Hepatocyte (in vitro differentiated cells): ENCODE results near the gene HSPA13. TPM values are rescaled to one million over a fixed set of nuclear protein-coding genes. Genes with fewer than 3 reads are reported as not detected.

Experiments
- DNase-seq: peaks from one replicate; pipeline ENCODE4 v3.0.0-alpha.2; 2016; ENCODE audit warnings: low spot score
- H2AFZ ChIP-seq: fragments of 200-600 bp; sonication (generic); 2 replicates; pipeline ENCODE4 v1.6.0; 2016; ENCODE audit warnings: antibody characterized with exemption, mild to moderate bottlenecking
- H3K27ac ChIP-seq: fragments of 200-600 bp; sonication (generic); 2 replicates; pipeline ENCODE4 v1.5.1; 2016; ENCODE audit warnings: mild to moderate bottlenecking
- H3K27me3 ChIP-seq: fragments of 200-600 bp; sonication (generic); 2 replicates; pipeline ENCODE4 v1.6.1; 2016
- H3K36me3 ChIP-seq: fragments of 200-600 bp; sonication (generic); replicated peaks from 2 replicates; pipeline ENCODE4 v1.5.1; 2016; ENCODE audit warnings: low read depth; ENCODE audit not compliant: insufficient read depth
- H3K4me1 ChIP-seq: fragments of 200-600 bp; sonication (generic); 2 replicates; pipeline ENCODE4 v1.5.1; 2016; ENCODE audit warnings: mild to moderate bottlenecking, moderate library complexity; ENCODE audit not compliant: insufficient read depth
- H3K4me2 ChIP-seq: fragments of 200-600 bp; sonication (generic); 2 replicates; pipeline ENCODE4 v1.6.0; 2016
- H3K4me3 ChIP-seq: fragments of 200-600 bp; sonication (generic); 2 replicates; pipeline ENCODE4 v1.5.1; 2016; ENCODE audit warnings: mild to moderate bottlenecking
- H3K79me2 ChIP-seq: fragments of 200-600 bp; sonication (generic); 2 replicates; pipeline ENCODE4 v1.6.0; 2017; ENCODE audit warnings: mild to moderate bottlenecking
- H3K9me2 ChIP-seq: fragments of 200-600 bp; sonication (generic); replicated peaks from 2 replicates; pipeline ENCODE4 v1.6.0; 2017; ENCODE audit warnings: mild to moderate bottlenecking; ENCODE audit not compliant: insufficient read depth
- H3K9me3 ChIP-seq: fragments of 200-600 bp; sonication (generic); 2 replicates; pipeline ENCODE4 v1.5.1; 2016; ENCODE audit warnings: low read depth, mild to moderate bottlenecking
- H4K20me1 ChIP-seq: fragments of 200-600 bp; sonication (generic); 2 replicates; pipeline ENCODE4 v1.6.0; 2016; ENCODE audit warnings: mild to moderate bottlenecking; ENCODE audit not compliant: insufficient read depth, poor library complexity, severe bottlenecking
- CTCF ChIP-seq: fragments of 200-600 bp; sonication (generic); IDR thresholded peaks from 2 replicates; pipeline ENCODE4 v1.5.1; 2016; ENCODE audit warnings: antibody characterized with exemption, mild to moderate bottlenecking; ENCODE audit not compliant: poor library complexity
- EZH2 ChIP-seq: fragments of 200-600 bp; sonication (generic); IDR thresholded peaks from 2 replicates; pipeline ENCODE4 v1.6.1; 2016; ENCODE audit warnings: antibody characterized with exemption, mild to moderate bottlenecking, borderline replicate concordance
- EZH2phosphoT487 ChIP-seq: fragments of 200-600 bp; sonication (generic); IDR thresholded peaks from one replicate; pipeline ENCODE4 v1.6.1; 2018; ENCODE audit warnings: antibody characterized with exemption, mild to moderate bottlenecking, low read depth, moderate library complexity; ENCODE audit not compliant: unreplicated experiment, severe bottlenecking
- WGBS: methylation state at CpG from one replicate; pipeline ENCODE4 v1.1.6; 2016; ENCODE audit warnings: low lambda C conversion rate; ENCODE audit errors: missing lambda C conversion rate; 5-methylcytosine and 5-hydroxymethylcytosine counted together
- polyA plus RNA-seq: library from polyadenylated mRNA; unstranded; fragments of >200 nt; fragmentation: Nextera tagmentation; extraction: Ambion mirVana; gene quantifications from 2 replicates; pipeline ENCODE4 v1.2.1, GENCODE V29; 2016
- total RNA-seq: library from RNA; depleted of rRNA; stranded (reverse); fragments of >200 nt; gene quantifications from 2 replicates; pipeline ENCODE4 v1.2.3, GENCODE V29; 2014

HSPA13 gene
- total RNA-seq (54.4 and 55.5 TPM in 2 replicates), polyA plus RNA-seq (24.8 and 24.9 TPM in 2 replicates)

DNA sequence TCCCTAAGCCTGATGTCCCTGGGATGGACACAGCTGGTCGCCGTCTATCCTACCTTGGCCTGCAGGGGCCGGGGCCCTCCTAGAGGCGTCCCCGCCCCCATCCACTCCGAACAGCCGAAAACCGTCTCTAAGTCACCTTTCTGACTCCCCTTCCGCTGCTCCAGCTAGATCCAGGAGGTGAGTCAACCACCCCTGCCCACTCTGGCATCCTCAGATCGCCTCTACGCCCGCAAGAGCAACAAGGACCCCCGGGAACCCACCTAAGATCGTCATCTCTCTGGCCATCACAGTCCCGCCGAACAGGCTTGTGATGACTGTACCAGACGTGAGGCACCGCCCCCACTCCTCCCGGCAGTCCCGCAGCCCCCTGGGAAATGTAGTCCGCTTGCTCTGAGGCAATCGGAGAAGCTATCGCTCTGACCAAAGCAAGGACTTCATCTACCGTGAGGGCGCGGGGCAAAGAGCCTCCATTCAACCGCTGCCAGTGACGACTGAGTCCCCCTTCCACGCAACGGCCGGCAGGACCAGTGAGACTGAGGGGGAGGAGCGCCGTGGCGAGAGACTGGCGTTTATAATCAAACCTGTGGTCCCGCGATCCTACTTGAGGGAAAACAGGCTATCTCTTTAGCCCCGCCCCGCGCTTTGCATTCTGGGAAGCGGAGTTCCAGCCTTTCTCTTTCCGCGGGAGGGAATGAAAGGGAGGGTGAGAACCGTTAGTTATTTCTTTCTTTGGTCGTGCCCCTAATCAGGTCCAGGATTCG is at the start of gene HSPA13:
HSPA13 (minus strand) TSS at position 312 of the 761 bp plus-strand sequence; CDS start at position 285, 27 bp downstream.
- TF ChIP-seq EZH2 (no peak), CTCF (no peak), EZH2phosphoT487 (no peak)
- peak within 1 kb of the TSS; percentile 75 for H2AFZ ChIP-seq
- H3K4me2 ChIP-seq = peak within 1 kb of the TSS; percentile 86
- H3K27ac ChIP-seq = peak within 1 kb of the TSS; percentile 70
- peaks cover 14% of the 10 kb centered on the region for H3K4me1 ChIP-seq
- WGBS = under 1% methylated on average over 44 of the region's 46 CpGs
- peak within 1 kb of the TSS; percentile 56 for H3K4me3 ChIP-seq
- no peaks in the 10 kb centered on the region for H4K20me1 ChIP-seq
- peak; percentile 100 for DNase-seq
- no peaks in the 10 kb centered on the region for H3K36me3 ChIP-seq
- H3K27me3 ChIP-seq = no peaks in the 10 kb centered on the region
- no peaks in the 10 kb centered on the region for H3K9me3 ChIP-seq
- H3K79me2 ChIP-seq = peaks cover 36% of the 10 kb centered on the region
- H3K9me2 ChIP-seq = no peaks in the 10 kb centered on the region

DNA sequence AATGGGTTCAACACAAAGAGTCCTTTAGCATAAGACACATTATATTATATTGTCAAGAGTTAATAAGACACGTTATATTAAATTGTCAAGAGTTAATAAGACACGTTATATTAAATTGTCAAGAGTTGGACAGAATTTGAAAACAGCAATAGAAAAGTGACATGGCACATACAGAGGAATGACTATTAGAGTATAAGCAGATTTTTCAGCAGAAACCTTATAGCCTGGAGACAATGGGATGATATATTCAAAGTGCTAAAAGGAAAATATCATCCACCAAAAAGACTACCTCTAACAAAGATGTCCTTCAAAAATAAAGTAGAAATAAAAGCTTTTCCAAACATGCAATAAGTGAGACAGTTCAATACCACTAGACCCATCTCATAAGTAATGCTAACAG is 36.0 kb upstream of the HSPA13 start:
- Histone ChIP-seq H3K27me3 (no peaks in the 10 kb centered on the region), H3K4me3 (no peak overlapping the region), H3K79me2 (no peaks in the 10 kb centered on the region), H2AFZ (no peak overlapping the region), H3K4me2 (no peak overlapping the region), H3K36me3 (no peaks in the 10 kb centered on the region), H3K4me1 (no peaks in the 10 kb centered on the region), H3K27ac (no peak overlapping the region), H3K9me3 (no peaks in the 10 kb centered on the region), H4K20me1 (no peaks in the 10 kb centered on the region), H3K9me2 (no peaks in the 10 kb centered on the region)
- no peak for DNase-seq
- no peak for TF ChIP-seq CTCF
- TF ChIP-seq EZH2phosphoT487 = no peak
- TF ChIP-seq EZH2 = no peak
- WGBS = 81% methylated on average over 2 of the region's 2 CpGs

DNA sequence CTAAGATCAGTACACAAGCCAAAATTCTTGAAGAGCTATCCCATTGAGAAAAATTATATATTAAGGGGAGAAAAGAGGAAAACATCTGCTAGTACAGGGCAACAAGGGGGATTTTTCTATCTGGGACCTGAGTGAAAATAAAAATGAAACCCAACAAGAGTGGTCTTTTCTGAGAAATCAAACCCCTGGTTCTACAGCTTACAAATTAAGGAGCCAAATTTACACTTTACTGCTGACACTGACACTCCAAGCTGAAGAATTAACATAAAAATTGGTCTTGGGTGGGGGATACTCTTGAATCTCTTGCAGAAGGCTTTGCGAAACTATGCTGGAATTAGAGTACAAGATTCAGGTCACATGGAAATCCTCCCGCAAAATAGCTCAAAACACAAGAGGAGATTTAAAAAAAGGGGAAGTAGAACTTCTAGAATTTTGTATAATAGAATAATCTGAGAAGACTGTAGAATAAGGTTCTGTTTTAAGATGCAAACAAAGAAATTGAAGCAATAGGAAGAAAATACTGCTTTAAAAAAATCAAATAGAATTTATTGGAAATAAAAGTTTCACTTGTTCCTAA is 32.1 kb upstream of the HSPA13 start:
- no peak overlapping the region for H3K4me2 ChIP-seq
- WGBS = 93% methylated on average over 2 of the region's 2 CpGs
- no peaks in the 10 kb centered on the region for H4K20me1 ChIP-seq
- no peaks in the 10 kb centered on the region for H3K9me2 ChIP-seq
- no peak overlapping the region for H3K27ac ChIP-seq
- no peak overlapping the region for H2AFZ ChIP-seq
- H3K36me3 ChIP-seq = no peaks in the 10 kb centered on the region
- H3K4me1 ChIP-seq = no peaks in the 10 kb centered on the region
- H3K79me2 ChIP-seq = no peaks in the 10 kb centered on the region
- DNase-seq = no peak
- H3K9me3 ChIP-seq = no peaks in the 10 kb centered on the region
- H3K4me3 ChIP-seq = no peak overlapping the region
- TF ChIP-seq CTCF (no peak), EZH2phosphoT487 (no peak), EZH2 (no peak)
- no peaks in the 10 kb centered on the region for H3K27me3 ChIP-seq
